Measurements from ENCODE around the gene STUM. TPM values are rescaled to one million over a fixed set of nuclear protein-coding genes. Genes with fewer than 3 reads are reported as not detected.

The STUM gene
- total RNA-seq, 1 donor from 2014 or later: 0.09 TPM

- no peak for TF ChIP-seq CTCF (IDR thresholded peaks at IDR 0.05; ENCODE audit: unreplicated experiment)
- H3K4me3 Mint-ChIP-seq: no peak overlapping the region
- no peak overlapping the region for H3K27ac Mint-ChIP-seq
- H3K4me1 Mint-ChIP-seq: peaks cover 9% of the 10 kb centered on the region
- no peaks in the 10 kb centered on the region for H3K36me3 Mint-ChIP-seq
- no peaks in the 10 kb centered on the region for H3K9me3 Mint-ChIP-seq
- no peaks in the 10 kb centered on the region for H3K27me3 Mint-ChIP-seq (ENCODE audit: low read depth)
- no peak for DNase-seq (ENCODE audit: low spot score in 2 of 2, unreplicated experiment in 2 of 2)
These were observed 18.7 kb upstream of the STUM start for GRCh38 chr1:226529891-226530290.

GRCh38 chr1:226530591-226530990, 18.0 kb upstream of the STUM start:
- H3K27ac Mint-ChIP-seq: no peak overlapping the region
- no peak for DNase-seq (ENCODE audit: low spot score in 2 of 2, unreplicated experiment in 2 of 2)
- no peak for TF ChIP-seq CTCF (IDR thresholded peaks at IDR 0.05; ENCODE audit: unreplicated experiment)
- no peaks in the 10 kb centered on the region for H3K36me3 Mint-ChIP-seq
- H3K4me3 Mint-ChIP-seq: no peak overlapping the region
- no peaks in the 10 kb centered on the region for H3K9me3 Mint-ChIP-seq
- no peaks in the 10 kb centered on the region for H3K27me3 Mint-ChIP-seq (ENCODE audit: low read depth)
- H3K4me1 Mint-ChIP-seq: peaks cover 9% of the 10 kb centered on the region

GRCh38 chr1:226531360-226532093, 17.0 kb upstream of the STUM start:
- H3K27ac Mint-ChIP-seq: no peak overlapping the region
- TF ChIP-seq CTCF (IDR thresholded peaks at IDR 0.05; ENCODE audit: unreplicated experiment): no peak

GRCh38 chr1:226532553-226532952, 16.0 kb upstream of the STUM start:
- Mint-ChIP-seq H3K27me3 (ENCODE audit: low read depth) (no peaks in the 10 kb centered on the region), H3K9me3 (no peaks in the 10 kb centered on the region), H3K4me3 (no peak overlapping the region), H3K36me3 (no peaks in the 10 kb centered on the region), H3K4me1 (peaks cover 9% of the 10 kb centered on the region), H3K27ac (no peak overlapping the region)
- DNase-seq (ENCODE audit: low spot score in 2 of 2, unreplicated experiment in 2 of 2): no peak
- TF ChIP-seq CTCF (IDR thresholded peaks at IDR 0.05; ENCODE audit: unreplicated experiment): no peak

More at GRCh38 chr1:226531360-226532093, 17.0 kb upstream of the STUM start:
- Mint-ChIP-seq H3K36me3 (no peaks in the 10 kb centered on the region), H3K4me1 (peaks cover 9% of the 10 kb centered on the region), H3K4me3 (no peak overlapping the region), H3K9me3 (no peaks in the 10 kb centered on the region), H3K27me3 (ENCODE audit: low read depth) (no peaks in the 10 kb centered on the region)
- DNase-seq (ENCODE audit: low spot score in 2 of 2, unreplicated experiment in 2 of 2): no peak

GRCh38 chr1:226533220-226533619, 15.3 kb upstream of the STUM start:
- H3K27ac Mint-ChIP-seq: no peak overlapping the region
- no peak for TF ChIP-seq CTCF (IDR thresholded peaks at IDR 0.05; ENCODE audit: unreplicated experiment)

More at GRCh38 chr1:226533220-226533619, 15.3 kb upstream of the STUM start:
- no peaks in the 10 kb centered on the region for H3K27me3 Mint-ChIP-seq (ENCODE audit: low read depth)
- peaks cover 9% of the 10 kb centered on the region for H3K4me1 Mint-ChIP-seq
- no peaks in the 10 kb centered on the region for H3K9me3 Mint-ChIP-seq
- H3K36me3 Mint-ChIP-seq: no peaks in the 10 kb centered on the region
- H3K4me3 Mint-ChIP-seq: no peak overlapping the region
- no peak for DNase-seq (ENCODE audit: low spot score in 2 of 2, unreplicated experiment in 2 of 2)
